Hematopoietic multipotent progenitor cell treated with erythropoietin and hydrocortisone succinate and interleukin-3 and kit ligand, for 17 days (in vitro differentiated cells): ENCODE results near the gene ZNF22.

ENCODE experiments used
- DNase-seq: peaks from one replicate; pipeline ENCODE4 v3.0.0-alpha.2; 2015; ENCODE audit warnings: low spot score

ZNF22 gene

DNA sequence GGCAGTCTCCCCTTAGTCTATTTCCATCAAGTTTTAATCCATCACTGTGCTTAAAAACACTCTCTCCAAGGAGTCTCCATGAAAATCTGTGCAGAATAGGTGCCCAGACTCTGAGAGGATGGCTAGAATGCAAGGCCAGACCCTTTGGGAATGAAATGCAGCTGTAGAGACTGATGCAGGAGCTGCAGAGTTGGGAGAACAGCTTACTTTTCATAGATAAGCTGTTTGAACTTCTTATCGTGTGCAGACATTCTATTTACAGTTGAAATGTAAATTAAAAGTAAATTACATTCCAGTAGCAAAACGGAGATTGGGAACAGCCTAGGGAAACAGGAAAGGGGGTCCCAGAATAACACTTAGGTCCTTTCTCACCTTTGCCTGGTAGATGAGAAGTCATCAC, 14.9 kb downstream of the ZNF22 start:
- DNase-seq: no peak

DNA sequence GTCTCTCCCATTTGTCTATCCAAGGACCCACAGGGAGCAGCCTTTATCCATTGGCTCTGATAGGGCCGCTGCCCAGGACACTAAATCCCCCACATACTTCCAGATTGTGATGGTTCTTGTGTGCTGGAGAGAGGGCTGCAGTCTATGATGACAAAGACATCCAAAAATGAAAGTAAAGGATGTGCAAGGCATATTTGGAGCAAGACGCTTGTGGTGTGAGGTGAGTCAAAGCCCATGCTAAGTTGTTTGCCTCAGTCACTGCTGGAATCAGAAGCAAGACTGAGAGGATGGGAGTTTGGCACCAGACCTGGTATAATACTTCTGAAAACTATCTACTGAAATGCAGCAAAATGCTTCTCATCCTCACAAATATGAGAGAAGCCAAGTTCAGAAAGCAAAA, 22.7 kb downstream of the ZNF22 start:
- DNase-seq: no peak

DNA sequence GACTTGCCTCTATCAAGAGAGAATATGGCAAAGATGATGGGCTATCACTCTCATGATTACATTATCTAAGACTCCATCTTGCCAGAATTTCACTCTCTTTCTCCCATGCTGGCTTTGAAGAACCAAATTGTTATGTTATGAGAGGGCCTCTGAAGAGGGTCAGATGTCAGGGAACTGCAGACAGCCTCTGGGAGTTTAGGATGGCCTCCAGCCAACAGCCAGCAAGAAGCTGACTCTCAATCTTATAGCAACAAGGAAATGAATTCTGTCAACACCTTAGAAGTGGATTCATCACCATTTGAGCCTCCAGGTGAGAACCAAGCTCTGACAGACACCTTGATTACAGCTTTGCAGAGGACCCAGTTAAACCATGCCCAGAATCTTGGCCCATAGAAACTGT, 33.6 kb downstream of the ZNF22 start:
- no peak for DNase-seq

DNA sequence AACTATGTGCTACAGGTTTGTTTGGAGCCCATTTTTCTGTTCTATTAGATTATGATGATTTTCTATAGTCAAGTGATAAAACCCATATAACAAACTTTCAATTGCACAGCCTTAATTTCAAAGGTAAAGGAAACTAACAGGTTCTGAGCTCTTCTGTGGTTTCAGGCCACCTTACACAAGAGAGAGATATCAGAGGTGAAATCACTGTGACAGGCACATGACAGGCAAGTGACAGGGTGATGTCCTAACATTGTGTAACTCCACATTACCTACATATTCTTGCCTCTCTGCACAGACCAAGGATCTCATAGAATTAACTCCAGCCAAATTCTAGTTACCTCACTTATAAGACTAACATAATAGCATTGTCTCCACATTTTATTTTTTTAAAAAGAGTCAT, 35.0 kb downstream of the ZNF22 start:
- no peak for DNase-seq

DNA sequence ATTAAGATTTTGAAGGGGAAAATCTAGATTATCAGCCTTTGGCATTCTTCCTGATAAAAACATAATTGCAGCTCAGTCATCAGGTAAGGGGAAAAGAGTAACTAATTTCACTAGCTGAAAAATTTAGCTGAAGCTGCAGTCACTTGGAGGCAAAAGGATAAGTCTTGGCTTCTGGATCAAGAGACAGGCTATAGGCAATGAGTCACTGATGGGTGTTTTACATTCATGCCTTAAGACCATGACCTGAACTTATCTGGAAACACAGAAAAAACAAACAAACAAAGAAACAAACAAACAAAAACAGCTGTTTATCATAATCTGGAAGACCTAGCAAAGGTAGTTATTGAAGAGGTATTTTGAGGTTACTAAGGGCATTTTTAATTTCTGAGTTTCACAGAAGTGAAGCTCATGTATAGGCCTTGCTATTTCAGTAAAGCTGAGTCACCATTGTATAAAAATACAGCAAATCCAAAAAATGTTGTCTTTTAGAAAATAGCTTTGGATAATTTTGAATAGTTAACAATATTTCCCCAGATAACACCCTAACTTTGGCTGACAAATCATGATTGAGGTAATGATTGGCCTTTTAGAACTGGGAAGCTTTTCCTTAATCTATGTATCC, 40.3 kb downstream of the ZNF22 start:
- DNase-seq: no peak

DNA sequence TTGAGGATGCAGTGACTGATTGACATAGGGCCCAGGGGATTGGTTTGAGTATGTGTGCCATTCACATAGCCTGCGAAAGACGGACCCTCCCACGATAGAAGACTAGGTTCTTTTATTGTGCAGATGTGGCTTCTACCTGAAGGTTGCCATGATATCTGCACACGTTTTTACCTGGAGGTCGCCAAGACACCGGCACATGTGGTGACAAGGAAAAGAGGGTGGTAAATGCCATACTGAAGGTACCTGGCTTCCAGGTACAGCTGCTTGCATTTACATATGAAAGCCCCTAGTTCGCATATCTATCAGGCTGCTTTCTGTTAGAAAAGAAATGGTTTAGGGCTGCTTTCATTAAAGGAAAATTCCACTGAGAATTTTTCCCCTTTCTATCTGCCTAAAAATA, 43.6 kb downstream of the ZNF22 start:
- no peak for DNase-seq

DNA sequence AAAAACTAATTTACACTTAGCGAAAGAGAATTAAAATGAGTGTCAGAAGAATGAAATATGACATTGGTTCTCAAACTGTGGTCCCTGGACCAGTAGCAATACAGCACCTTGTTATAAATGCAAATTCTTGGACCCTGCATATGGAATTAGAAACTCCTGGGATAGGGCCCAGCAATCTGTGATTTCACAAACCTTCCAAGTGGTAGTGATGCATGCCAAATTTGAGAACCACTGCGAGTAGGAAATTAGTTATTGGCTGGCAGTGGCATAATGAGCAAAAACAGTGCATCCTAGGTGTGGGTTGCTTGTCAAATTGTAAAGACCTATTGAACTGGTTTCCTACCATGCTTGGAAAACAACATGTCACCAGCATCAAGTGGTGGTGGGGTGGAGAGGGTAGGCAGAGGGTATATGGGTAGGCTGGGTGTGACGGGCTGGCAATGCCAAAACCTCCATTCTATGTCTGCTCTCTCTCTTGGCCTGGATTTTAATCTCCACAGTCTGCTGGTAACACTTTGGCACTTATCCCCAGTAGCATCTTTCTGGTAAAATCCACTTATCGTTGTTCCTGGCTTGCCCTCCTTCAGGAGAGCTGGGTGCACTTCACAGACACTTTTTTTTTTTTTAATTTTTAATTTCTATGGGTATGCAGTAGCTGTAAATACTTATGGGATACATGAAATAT, 50.0 kb downstream of the ZNF22 start:
- DNase-seq: no peak

DNA sequence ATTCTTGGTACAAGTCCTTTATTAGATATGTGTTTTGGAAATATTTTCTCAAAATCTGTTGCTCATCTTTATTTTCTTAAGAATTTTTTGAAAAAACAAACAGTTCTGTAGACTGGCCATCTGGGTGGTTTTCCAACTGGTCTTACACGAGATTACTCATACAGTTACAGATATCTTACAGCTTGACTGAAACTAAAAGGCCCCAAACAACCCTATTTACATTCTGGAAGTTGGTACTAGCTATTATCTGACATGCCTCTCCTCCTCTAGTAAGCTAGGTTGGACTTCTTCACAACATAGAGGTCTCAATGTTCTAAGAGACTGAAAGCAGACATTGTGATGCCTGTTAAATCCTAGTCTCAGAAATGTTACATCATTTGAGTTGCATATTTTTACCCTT, 52.0 kb downstream of the ZNF22 start:
- DNase-seq: no peak

DNA sequence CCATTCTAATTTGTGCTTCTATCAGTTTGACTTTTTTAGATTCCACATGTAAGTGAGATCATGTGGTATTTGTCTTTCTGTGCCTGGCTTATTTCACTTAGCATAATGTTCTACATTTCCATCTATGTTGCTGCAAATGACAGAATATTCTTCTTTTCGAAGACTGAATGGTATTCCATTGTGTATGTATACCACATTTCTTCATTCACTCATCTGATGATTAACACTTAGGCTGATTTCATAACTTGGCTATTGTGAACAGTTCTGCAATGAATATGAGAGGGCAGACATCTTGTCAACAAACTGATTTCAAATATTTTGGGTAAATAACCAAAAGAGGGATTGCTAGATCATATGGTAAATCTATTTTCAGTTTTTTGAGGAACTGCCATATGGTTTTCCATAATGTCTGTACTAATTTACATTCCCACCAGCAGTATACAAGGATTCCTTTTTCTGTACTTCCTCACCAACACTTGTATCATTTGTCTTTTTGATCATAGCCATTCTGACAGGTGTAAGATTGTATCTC, 52.9 kb downstream of the ZNF22 start:
- DNase-seq: no peak
